Tibial nerve (tissue), 4 donors: Measurements from ENCODE around the gene SOCS7. TPM values are rescaled to one million over a fixed set of nuclear protein-coding genes. Genes with fewer than 3 reads are reported as not detected.
A peak's percentile ranks its signal among the peaks of the same experiment; 100 is the strongest.

ENCODE experiments used
- DNase-seq, 2 donors: peaks; one replicate each; pipeline ENCODE4 v3.0.0-alpha.2; 2019; ENCODE audit warnings: low spot score in 2 of 2
- H3K27ac ChIP-seq, 4 donors: fragments of 200-600 bp; sonication (generic) in 3 of 4; one replicate each; pipeline ENCODE4 v1.5.1; 2017 to 2019; ENCODE audit warnings: mild to moderate bottlenecking in 1 of 4
- H3K27me3 ChIP-seq, 2 donors: fragments of 200-600 bp; sonication (generic) in 1 of 2; one replicate each; pipeline versions ENCODE4 v1.5.1 to v1.6.0; 2017 to 2019
- H3K36me3 ChIP-seq, 3 donors: fragments of 200-600 bp; sonication (generic); one replicate each; pipeline ENCODE4 v1.5.1; 2018 to 2019
- H3K4me1 ChIP-seq, 4 donors: fragments of 200-600 bp; sonication (generic) in 3 of 4; one replicate each; pipeline ENCODE4 v1.5.1; 2017 to 2019
- H3K4me3 ChIP-seq, 4 donors: fragments of 200-600 bp; sonication (generic) in 3 of 4; one replicate each; pipeline ENCODE4 v1.5.1; 2017 to 2019; ENCODE audit warnings: mild to moderate bottlenecking in 1 of 4, moderate library complexity in 1 of 4
- H3K9me3 ChIP-seq, 4 donors: fragments of 200-600 bp; sonication (generic) in 3 of 4; one replicate each; pipeline ENCODE4 v1.5.1; 2017 to 2019
- CTCF ChIP-seq, 5 experiments: fragments of 200-600 bp in 3 of 5; fragments of 450-650 bp in 2 of 5; sonication (generic) in 3 of 5; IDR thresholded peaks; one replicate each; pipeline ENCODE4 v1.5.1; 2016 to 2019; ENCODE audit warnings: antibody characterized with exemption in 5 of 5, mild to moderate bottlenecking in 3 of 5, moderate library complexity in 2 of 5
- EP300 ChIP-seq, 2 donors: sonication (generic); formaldehyde crosslinking; IDR thresholded peaks; one replicate each; pipeline ENCODE4 v1.6.1; 2017; ENCODE audit warnings: antibody characterized with exemption in 2 of 2, mild to moderate bottlenecking in 1 of 2
- POLR2A ChIP-seq, 2 donors: fragments of 450-650 bp; IDR thresholded peaks; one replicate each; pipeline ENCODE4 v1.6.1; 2017; ENCODE audit warnings: antibody characterized with exemption in 2 of 2, mild to moderate bottlenecking in 2 of 2, moderate library complexity in 2 of 2
- WGBS, 2 donors: methylation state at CpG; one replicate each; pipeline ENCODE4 v1.1.5; 2018; 5-methylcytosine and 5-hydroxymethylcytosine counted together
- total RNA-seq, 4 donors: library from RNA; depleted of rRNA; stranded (reverse); fragments of >200 nt; gene quantifications; one replicate each; pipeline ENCODE4 v1.1.0, GENCODE V29; 2016

The SOCS7 gene
- total RNA-seq, 4 donors from 2014 or later: 14.7 to 26.4 (median 17.8) TPM

GRCh38 chr17:38353668-38354067 lies 2.0 kb downstream of the SOCS7 start:
- Histone ChIP-seq H3K27ac (no peak overlapping the region), H3K36me3 (no peaks in the 10 kb centered on the region), H3K4me3 (peak overlapping the region in 1 of 4 donors; percentile 80), H3K9me3 (no peaks in the 10 kb centered on the region), H3K4me1 (peaks cover 0 to 60% (median 10%) of the 10 kb centered on the region in 4 donors), H3K27me3 (no peaks in the 10 kb centered on the region)
- WGBS, 2 donors: 77 to 82% methylated on average over 13 of the region's 13 CpGs
- TF ChIP-seq POLR2A (IDR thresholded peaks at IDR 0.05): no peak
- no peak for TF ChIP-seq EP300 (IDR thresholded peaks at IDR 0.05)
- TF ChIP-seq CTCF (IDR thresholded peaks at IDR 0.05): no peak
- DNase-seq: no peak

GRCh38 chr17:38354466-38354865 lies 2.8 kb downstream of the SOCS7 start:
- Histone ChIP-seq H3K27me3 (no peaks in the 10 kb centered on the region), H3K4me3 (no peak overlapping the region), H3K27ac (peak overlapping the region in 1 of 4 donors; percentile 28), H3K36me3 (no peaks in the 10 kb centered on the region), H3K4me1 (peaks cover 0 to 68% (median 13%) of the 10 kb centered on the region in 4 donors), H3K9me3 (no peaks in the 10 kb centered on the region)
- no peak for DNase-seq
- TF ChIP-seq CTCF (IDR thresholded peaks at IDR 0.05) (no peak), EP300 (IDR thresholded peaks at IDR 0.05) (no peak), POLR2A (IDR thresholded peaks at IDR 0.05) (no peak)
- WGBS, 2 donors: 48 to 64% methylated on average over 7 of the region's 7 CpGs

DNA sequence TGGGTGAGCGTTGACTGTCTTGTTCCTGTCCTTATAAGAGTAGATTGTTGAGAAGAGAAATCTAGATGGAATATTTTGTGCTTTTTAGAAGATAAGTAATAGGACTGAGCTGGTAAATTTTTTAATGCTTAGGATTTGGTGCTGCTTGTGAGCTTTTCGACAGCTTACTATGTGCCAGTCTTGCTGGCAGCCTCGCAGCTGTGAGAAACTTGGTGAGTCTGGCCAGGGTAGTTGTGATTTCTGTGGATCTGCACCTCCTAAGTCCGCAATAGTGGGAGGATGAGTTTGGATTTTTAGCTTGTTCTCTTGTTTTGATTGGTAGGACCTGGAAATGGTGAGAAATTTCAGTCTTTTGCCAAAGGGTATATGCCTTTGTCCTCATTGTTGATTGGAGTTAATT lies 3.6 kb downstream of the SOCS7 start:
- no peaks in the 10 kb centered on the region for H3K9me3 ChIP-seq
- 70 to 85% methylated on average over 4 of the region's 4 CpGs for WGBS, 2 donors
- TF ChIP-seq EP300 (IDR thresholded peaks at IDR 0.05) (no peak), POLR2A (IDR thresholded peaks at IDR 0.05) (no peak), CTCF (IDR thresholded peaks at IDR 0.05) (no peak)
- no peak overlapping the region for H3K27ac ChIP-seq
- no peaks in the 10 kb centered on the region for H3K36me3 ChIP-seq
- H3K4me3 ChIP-seq: no peak overlapping the region
- H3K27me3 ChIP-seq: no peaks in the 10 kb centered on the region
- H3K4me1 ChIP-seq: peaks cover 0 to 68% (median 13%) of the 10 kb centered on the region in 4 donors
- no peak for DNase-seq

DNA sequence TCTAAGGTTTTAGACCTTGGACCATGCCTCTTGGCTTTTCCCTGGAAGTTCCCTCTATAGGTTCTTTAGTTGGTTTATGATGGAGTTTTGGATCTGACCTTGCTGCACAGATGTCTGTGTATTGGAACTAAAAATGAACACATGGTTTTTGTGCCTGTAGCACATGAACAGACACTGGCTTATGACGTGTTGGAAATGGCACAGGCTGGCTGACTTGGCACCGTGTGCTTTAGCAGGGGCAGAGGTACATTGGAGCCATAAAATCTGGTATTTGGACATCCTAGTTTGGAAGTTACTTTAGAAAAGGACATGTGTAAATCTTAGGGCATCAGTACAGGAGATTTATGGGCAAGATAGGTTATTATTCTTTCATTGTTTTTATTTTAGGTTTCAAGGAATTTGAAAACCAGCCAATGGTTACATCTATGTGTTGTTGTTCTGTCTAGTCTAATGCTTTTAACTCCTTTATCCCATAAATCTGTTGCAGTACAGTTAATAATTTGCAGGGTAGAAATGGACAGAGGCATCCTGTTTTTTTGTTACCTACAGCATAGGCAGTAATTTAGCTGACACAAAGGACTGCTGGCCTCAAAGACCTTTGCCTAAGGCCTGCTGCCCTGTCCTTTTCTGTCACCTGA lies 6.0 kb downstream of the SOCS7 start:
- WGBS, 2 donors: 20 to 26% methylated on average over 2 of the region's 2 CpGs
- Histone ChIP-seq H3K4me3 (no peak overlapping the region), H3K27me3 (no peaks in the 10 kb centered on the region), H3K27ac (peak overlapping the region in 2 of 4 donors; percentile 8 to 56), H3K4me1 (peaks cover 0 to 71% (median 13%) of the 10 kb centered on the region in 4 donors), H3K36me3 (peaks cover 0 to 3% (median 0%) of the 10 kb centered on the region in 3 donors), H3K9me3 (no peaks in the 10 kb centered on the region)
- TF ChIP-seq EP300 (IDR thresholded peaks at IDR 0.05) (no peak), CTCF (IDR thresholded peaks at IDR 0.05) (no peak), POLR2A (IDR thresholded peaks at IDR 0.05) (no peak)
- no peak for DNase-seq

GRCh38 chr17:38358586-38359513 lies 7.2 kb downstream of the SOCS7 start:
- Histone ChIP-seq H3K4me3 (no peak overlapping the region), H3K36me3 (peaks cover 0 to 12% (median 0%) of the 10 kb centered on the region in 3 donors), H3K27me3 (no peaks in the 10 kb centered on the region), H3K27ac (peak overlapping the region in 2 of 4 donors; percentile 8 to 32), H3K9me3 (no peaks in the 10 kb centered on the region), H3K4me1 (peaks cover 0 to 62% (median 5%) of the 10 kb centered on the region in 4 donors)
- DNase-seq: no peak
- TF ChIP-seq CTCF (IDR thresholded peaks at IDR 0.05) (no peak), POLR2A (IDR thresholded peaks at IDR 0.05) (no peak), EP300 (IDR thresholded peaks at IDR 0.05) (no peak)
- WGBS, 2 donors: 49 to 51% methylated on average over 9 of the region's 9 CpGs
